C4-2B (cell line): Measurements from ENCODE around the gene DCHS1.

Source experiments
- H3K27ac ChIP-seq: fragments of 450-650 bp; 2 replicates; pipeline ENCODE4 v1.5.1; 2017
- ZFX ChIP-seq: fragments of 450-650 bp; IDR thresholded peaks from 2 replicates; pipeline ENCODE4 v1.6.1; 2017
- TF ChIP-seq, protein P1 (sequence below): fragments of 450-650 bp; conservative IDR thresholded peaks from 2 replicates; pipeline ENCODE4 v1.5.1; 2017; ENCODE audit warnings: mild to moderate bottlenecking

DCHS1 gene

GRCh38 chr11:6674862-6675261, 19.3 kb upstream of the DCHS1 start:
- TF ChIP-seq ZFX = no peak
- TF ChIP-seq, protein P1, sequence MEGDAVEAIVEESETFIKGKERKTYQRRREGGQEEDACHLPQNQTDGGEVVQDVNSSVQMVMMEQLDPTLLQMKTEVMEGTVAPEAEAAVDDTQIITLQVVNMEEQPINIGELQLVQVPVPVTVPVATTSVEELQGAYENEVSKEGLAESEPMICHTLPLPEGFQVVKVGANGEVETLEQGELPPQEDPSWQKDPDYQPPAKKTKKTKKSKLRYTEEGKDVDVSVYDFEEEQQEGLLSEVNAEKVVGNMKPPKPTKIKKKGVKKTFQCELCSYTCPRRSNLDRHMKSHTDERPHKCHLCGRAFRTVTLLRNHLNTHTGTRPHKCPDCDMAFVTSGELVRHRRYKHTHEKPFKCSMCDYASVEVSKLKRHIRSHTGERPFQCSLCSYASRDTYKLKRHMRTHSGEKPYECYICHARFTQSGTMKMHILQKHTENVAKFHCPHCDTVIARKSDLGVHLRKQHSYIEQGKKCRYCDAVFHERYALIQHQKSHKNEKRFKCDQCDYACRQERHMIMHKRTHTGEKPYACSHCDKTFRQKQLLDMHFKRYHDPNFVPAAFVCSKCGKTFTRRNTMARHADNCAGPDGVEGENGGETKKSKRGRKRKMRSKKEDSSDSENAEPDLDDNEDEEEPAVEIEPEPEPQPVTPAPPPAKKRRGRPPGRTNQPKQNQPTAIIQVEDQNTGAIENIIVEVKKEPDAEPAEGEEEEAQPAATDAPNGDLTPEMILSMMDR = no peak
- H3K27ac ChIP-seq = no peak overlapping the region

- no peak overlapping the region for H3K27ac ChIP-seq
- no peak for TF ChIP-seq ZFX
- TF ChIP-seq, protein P1 = no peak
These were observed 18.6 kb upstream of the DCHS1 start for GRCh38 chr11:6674219-6674597.

DNA sequence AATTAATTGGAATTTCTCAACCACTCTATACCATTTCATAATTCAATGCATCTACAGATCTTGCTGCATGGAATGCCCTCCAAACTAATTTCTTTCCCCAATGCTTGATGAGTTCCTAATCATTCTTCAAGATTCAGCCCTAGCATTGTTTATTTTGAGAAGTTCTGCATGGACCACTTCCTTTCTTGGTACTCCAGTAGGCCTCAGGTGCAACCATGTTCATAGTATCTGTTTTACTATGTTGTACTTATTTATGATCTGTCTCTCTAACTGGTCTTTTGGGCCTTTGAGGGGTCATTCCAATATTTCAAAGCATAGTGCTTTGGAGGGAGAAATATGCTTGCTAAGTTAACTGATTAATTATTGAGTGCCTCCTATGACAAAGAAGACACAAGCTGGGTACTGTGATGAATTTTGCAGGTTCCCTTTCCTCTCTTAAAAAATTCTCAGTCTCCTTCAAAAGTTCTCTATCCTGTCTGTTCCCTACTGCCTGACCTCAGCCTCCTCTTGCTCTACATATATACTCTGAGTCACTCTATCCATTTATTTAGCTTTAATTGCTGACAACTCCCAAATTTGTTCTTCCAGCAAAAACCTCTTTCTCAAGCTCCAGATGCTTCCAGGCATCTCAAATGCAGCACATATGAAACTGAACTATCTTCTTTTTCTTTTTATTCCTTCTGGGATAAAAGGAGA, 18.1 kb upstream of the DCHS1 start:
- H3K27ac ChIP-seq = no peak overlapping the region
- TF ChIP-seq, protein P1 = no peak
- no peak for TF ChIP-seq ZFX

DNA sequence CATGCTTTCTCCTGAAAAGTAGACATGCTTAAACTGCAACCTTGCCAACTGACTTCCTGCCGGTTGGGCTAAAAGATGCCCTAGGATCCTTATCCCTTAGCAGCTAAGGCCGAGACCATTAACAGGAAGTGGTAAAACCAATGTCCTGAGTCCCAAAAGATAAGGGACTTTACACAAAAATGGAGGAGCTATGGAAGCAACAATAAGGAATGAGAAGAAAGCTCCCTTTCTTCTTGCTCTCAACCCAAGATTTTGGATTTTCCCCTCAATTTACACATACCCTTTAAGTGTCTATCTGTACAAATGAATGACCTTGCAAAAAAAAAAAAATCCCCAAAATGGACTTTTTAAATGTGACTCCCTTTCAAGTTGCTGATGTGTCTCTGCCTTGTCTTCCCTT, 16.4 kb upstream of the DCHS1 start:
- no peak overlapping the region for H3K27ac ChIP-seq
- TF ChIP-seq, protein P1 = no peak
- TF ChIP-seq ZFX = no peak

DNA sequence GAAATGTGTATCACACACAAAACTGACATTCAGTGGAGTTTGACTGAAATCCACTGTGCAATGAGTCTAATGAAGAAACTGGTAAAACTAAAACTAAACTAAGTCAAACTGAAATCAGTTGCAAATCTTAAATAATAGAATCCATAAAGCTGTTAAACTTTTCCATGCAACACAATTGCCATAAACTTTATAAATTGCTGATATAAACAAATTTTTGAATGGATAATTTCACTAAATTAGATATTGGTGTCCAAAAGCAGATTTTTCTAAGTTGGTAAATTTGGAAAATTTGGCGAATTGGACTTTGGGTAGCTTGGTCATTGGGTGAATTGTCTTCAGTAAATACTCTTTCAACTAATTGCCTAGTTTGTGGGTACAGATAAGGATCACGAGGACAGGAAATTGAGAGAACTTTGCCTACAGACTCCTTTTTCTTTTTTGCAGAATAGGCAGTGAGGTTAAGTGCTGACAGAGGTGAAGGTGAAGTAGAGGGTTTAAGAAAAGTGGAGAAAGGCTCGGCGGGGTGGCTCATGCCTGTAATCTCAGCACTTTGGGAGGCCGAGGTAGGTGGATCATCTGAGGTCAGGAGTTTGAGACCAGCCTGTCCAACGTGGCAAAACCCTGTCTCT, 14.7 kb upstream of the DCHS1 start:
- TF ChIP-seq, protein P1 = no peak
- no peak for TF ChIP-seq ZFX
- H3K27ac ChIP-seq = no peak overlapping the region

DNA sequence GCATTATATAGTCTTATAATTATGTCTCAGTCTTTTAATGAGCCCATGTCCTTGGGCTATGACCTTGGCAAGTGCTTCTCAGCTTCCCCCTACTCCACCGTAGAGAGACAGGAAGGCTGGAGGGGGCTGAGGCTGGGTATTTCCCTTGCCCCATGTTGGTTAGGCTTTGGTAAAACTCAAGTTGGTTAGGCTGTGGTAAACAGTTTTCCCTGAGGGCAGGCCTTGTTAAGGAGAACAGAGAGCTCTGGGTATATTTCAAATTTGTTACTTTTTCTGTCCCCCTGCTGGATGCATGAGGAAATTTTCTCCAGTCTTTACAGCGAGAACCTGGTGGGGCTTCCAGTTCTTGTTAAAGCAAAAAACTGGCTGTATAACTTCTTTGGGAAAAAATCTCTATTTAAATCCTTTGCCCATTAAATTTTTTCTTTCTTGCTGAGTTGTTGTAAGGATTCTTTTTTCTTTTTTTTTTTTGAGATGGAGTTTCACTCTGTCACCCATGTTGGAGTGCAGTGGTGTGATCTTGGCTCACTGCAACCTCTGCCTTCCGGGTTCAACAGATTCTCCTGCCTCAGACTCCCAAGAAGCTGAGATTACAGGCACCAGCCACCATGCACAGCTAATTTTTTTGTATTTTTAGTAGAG, 12.2 kb upstream of the DCHS1 start:
- H3K27ac ChIP-seq = no peak overlapping the region
- TF ChIP-seq, protein P1 = peak; percentile 67
- no peak for TF ChIP-seq ZFX
